ENCODE data around the gene WDR37. TPM values are rescaled to one million over a fixed set of nuclear protein-coding genes. Genes with fewer than 3 reads are reported as not detected.

The WDR37 gene
- total and polyA plus RNA-seq, 10 of the 15 experiments (the other 5 are each of a cell fraction or from before 2014, with no cell fraction given) = 1.9 to 11.1 (median 7.1) TPM

GRCh38 chr10:1010703-1011102 is 45.5 kb upstream of the WDR37 start (continued):
- TF ChIP-seq, protein P1, sequence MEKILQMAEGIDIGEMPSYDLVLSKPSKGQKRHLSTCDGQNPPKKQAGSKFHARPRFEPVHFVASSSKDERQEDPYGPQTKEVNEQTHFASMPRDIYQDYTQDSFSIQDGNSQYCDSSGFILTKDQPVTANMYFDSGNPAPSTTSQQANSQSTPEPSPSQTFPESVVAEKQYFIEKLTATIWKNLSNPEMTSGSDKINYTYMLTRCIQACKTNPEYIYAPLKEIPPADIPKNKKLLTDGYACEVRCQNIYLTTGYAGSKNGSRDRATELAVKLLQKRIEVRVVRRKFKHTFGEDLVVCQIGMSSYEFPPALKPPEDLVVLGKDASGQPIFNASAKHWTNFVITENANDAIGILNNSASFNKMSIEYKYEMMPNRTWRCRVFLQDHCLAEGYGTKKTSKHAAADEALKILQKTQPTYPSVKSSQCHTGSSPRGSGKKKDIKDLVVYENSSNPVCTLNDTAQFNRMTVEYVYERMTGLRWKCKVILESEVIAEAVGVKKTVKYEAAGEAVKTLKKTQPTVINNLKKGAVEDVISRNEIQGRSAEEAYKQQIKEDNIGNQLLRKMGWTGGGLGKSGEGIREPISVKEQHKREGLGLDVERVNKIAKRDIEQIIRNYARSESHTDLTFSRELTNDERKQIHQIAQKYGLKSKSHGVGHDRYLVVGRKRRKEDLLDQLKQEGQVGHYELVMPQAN (conservative IDR thresholded peaks at IDR 0.05) = no peak
- TF ChIP-seq IRF3 (IDR thresholded peaks at IDR 0.05) = no peak
- no peak for TF ChIP-seq MXI1 (IDR thresholded peaks at IDR 0.05; ENCODE audit: low read depth, low read length)

DNA sequence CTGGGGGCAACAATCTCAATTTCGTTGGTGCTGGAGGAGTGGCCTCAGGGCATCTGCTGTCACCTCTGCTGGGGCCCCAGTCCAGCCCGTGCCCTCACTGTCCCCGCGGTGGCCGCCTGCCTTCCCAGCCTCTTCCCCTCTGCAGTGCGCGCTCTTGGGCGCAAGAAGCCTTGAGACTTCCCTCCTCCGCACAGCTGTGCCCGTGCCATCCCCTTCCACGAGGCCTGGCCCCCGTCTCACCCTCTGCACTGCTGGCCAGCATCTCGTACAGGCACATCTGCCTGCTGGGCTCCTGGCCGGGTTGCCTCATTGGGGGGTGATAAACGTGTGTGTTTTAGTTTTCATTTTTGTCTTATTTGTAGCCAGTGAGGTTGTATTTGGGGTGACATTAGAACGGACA is 44.5 kb upstream of the WDR37 start:
- TF ChIP-seq POLR2A (IDR thresholded peaks at IDR 0.05; ENCODE audit: low read depth, low read length) (0 out of 2 replicates have a peak, but pooled peaks have one; percentile 33), POLR2AphosphoS2 (IDR thresholded peaks at IDR 0.05; ENCODE audit: low read depth, low read length) (no peak), TCF3 (IDR thresholded peaks at IDR 0.05; ENCODE audit: borderline replicate concordance, insufficient read depth, low read depth, low read length) (no peak), IRF5 (IDR thresholded peaks at IDR 0.05; ENCODE audit: borderline replicate concordance) (no peak)
- intact Hi-C loops (cut with micrococcal nuclease; ENCODE audit: unreplicated experiment) = no loop called here
- ChIA-PET POLR2A (no interaction called here), SMC1A (ENCODE audit: uncharacterized antibody, unreplicated experiment) (no interaction called here), RAD21 (ENCODE audit: unreplicated experiment) (no interaction called here), CTCF (no interaction called here)
- Histone ChIP-seq H3K9ac (ENCODE audit: control insufficient read depth, insufficient read depth, low read length) (no peak overlapping the region), H3K27me3 (replicated peaks in 1 of 2; ENCODE audit: control insufficient read depth in 2 of 2, insufficient read depth in 2 of 2, low read length in 1 of 2) (no peaks in the 10 kb centered on the region), H3K79me2 (ENCODE audit: control insufficient read depth, insufficient read depth, low read length) (no peaks in the 10 kb centered on the region), H3K9me3 (replicated peaks; ENCODE audit: control insufficient read depth, insufficient read depth, low read length) (no peaks in the 10 kb centered on the region), H4K20me1 (ENCODE audit: control insufficient read depth, insufficient read depth) (no peaks in the 10 kb centered on the region), H3K4me2 (ENCODE audit: control insufficient read depth, insufficient read depth) (no peak overlapping the region), H3K4me1 (ENCODE audit: control insufficient read depth, insufficient read depth, low read length) (no peaks in the 10 kb centered on the region), H3K36me3 (ENCODE audit: control insufficient read depth in 2 of 2, insufficient read depth in 2 of 2, low read length in 1 of 2) (peaks cover 39 to 42% of the 10 kb centered on the region in 2 experiments; a peak in 3 of 4 replicates), H3K27ac (ENCODE audit: control insufficient read depth, insufficient read depth) (no peak overlapping the region), H3K4me3 (no peak overlapping the region), H2AFZ (ENCODE audit: control insufficient read depth, low read depth, low read length) (no peak overlapping the region)
- FAIRE-seq (no peak), DNase-seq (ENCODE audit: low read depth, low spot score) (no peak), ATAC-seq (no peak)
- in situ Hi-C loops (cut with MboI) = no loop called here
- 95% methylated on average over 16 of the region's 16 CpGs for WGBS (ENCODE audit: insufficient coverage, insufficient replicate concordance, low lambda C conversion rate, missing lambda C conversion rate)
- BruUV-seq (replicated peaks) = no TSS peak

Data from GM12878 (cell line).